Stimulated activated naive CD8-positive, alpha-beta T cell treated with anti-CD3 and anti-CD28 coated beads, Interleukin-15, Interleukin-2, amounts not matched to agents 100 ng/mL and 50 ng/mL, for 24 hours (primary cell): ENCODE measurements around the gene TRMT5.

ENCODE experiments used
- H3K27ac Mint-ChIP-seq: one replicate; pipeline ENCODE4 v1.8.0; 2021; ENCODE audit warnings: mild to moderate bottlenecking, mixed read lengths
- H3K27me3 Mint-ChIP-seq: one replicate; pipeline ENCODE4 v1.8.0; 2021; ENCODE audit warnings: mixed read lengths
- H3K36me3 Mint-ChIP-seq: one replicate; pipeline ENCODE4 v1.8.0; 2021; ENCODE audit warnings: low read depth, mixed read lengths
- H3K4me1 Mint-ChIP-seq: one replicate; pipeline ENCODE4 v1.8.0; 2021; ENCODE audit warnings: low read depth, mixed read lengths
- H3K4me3 Mint-ChIP-seq: one replicate; pipeline ENCODE4 v1.8.0; 2021; ENCODE audit warnings: mild to moderate bottlenecking, mixed read lengths
- H3K9me3 Mint-ChIP-seq: one replicate; pipeline ENCODE4 v1.8.0; 2021; ENCODE audit warnings: mixed read lengths

TRMT5 gene, protein sequence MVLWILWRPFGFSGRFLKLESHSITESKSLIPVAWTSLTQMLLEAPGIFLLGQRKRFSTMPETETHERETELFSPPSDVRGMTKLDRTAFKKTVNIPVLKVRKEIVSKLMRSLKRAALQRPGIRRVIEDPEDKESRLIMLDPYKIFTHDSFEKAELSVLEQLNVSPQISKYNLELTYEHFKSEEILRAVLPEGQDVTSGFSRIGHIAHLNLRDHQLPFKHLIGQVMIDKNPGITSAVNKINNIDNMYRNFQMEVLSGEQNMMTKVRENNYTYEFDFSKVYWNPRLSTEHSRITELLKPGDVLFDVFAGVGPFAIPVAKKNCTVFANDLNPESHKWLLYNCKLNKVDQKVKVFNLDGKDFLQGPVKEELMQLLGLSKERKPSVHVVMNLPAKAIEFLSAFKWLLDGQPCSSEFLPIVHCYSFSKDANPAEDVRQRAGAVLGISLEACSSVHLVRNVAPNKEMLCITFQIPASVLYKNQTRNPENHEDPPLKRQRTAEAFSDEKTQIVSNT

GRCh38 chr14:60980811-60981632, at the start of gene TRMT5, which contains the start of gene SLC38A6:
Gene TRMT5 (minus strand): TSS chr14:60981079. CDS start chr14:60980973, 106 bp downstream.
Gene SLC38A6 (plus strand): TSS chr14:60981245. CDS start chr14:60981278, 33 bp downstream.
- no peak within 1 kb of the TSS for H3K4me3 Mint-ChIP-seq
- no peaks in the 10 kb centered on the region for H3K27me3 Mint-ChIP-seq
- peaks cover 26% of the 10 kb centered on the region for H3K4me1 Mint-ChIP-seq
- no peak within 1 kb of the TSS for H3K27ac Mint-ChIP-seq
- H3K9me3 Mint-ChIP-seq = no peaks in the 10 kb centered on the region
- H3K36me3 Mint-ChIP-seq = peaks cover 37% of the 10 kb centered on the region

DNA sequence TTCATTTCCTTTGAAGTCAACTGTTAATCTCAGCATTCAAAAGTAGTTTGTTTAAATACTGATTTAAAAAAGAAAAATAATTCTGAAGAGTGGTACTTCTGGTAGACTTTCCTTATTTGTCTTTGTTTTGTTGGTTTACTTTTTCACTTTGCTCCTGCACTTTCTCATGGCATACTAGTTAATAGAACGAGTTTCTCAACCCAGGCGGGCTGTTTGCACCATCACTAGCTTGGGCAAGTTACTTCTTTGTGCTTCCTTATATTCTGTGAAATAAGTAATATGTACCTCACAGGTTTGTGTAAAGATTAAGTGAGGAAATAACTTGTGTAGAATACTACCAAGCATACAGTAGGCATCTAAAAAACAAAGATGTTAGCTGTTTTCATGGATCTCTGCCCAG, 45.6 kb upstream of the TRMT5 start:
- H3K27me3 Mint-ChIP-seq = no peaks in the 10 kb centered on the region
- no peaks in the 10 kb centered on the region for H3K9me3 Mint-ChIP-seq
- no peak overlapping the region for H3K27ac Mint-ChIP-seq
- no peaks in the 10 kb centered on the region for H3K4me1 Mint-ChIP-seq
- no peak overlapping the region for H3K4me3 Mint-ChIP-seq
- no peaks in the 10 kb centered on the region for H3K36me3 Mint-ChIP-seq

GRCh38 chr14:61025251-61026223, 44.7 kb upstream of the TRMT5 start:
- Mint-ChIP-seq H3K36me3 (no peaks in the 10 kb centered on the region), H3K9me3 (no peaks in the 10 kb centered on the region), H3K4me1 (no peaks in the 10 kb centered on the region), H3K4me3 (no peak overlapping the region), H3K27me3 (no peaks in the 10 kb centered on the region), H3K27ac (no peak overlapping the region)

- no peaks in the 10 kb centered on the region for H3K27me3 Mint-ChIP-seq
- H3K27ac Mint-ChIP-seq = no peak overlapping the region
- no peaks in the 10 kb centered on the region for H3K36me3 Mint-ChIP-seq
- no peaks in the 10 kb centered on the region for H3K9me3 Mint-ChIP-seq
- H3K4me3 Mint-ChIP-seq = no peak overlapping the region
- no peaks in the 10 kb centered on the region for H3K4me1 Mint-ChIP-seq
Measured at GRCh38 chr14:61019537-61019936, 38.7 kb upstream of the TRMT5 start.

- H3K9me3 Mint-ChIP-seq = no peaks in the 10 kb centered on the region
- peaks cover 16% of the 10 kb centered on the region for H3K36me3 Mint-ChIP-seq
- no peaks in the 10 kb centered on the region for H3K27me3 Mint-ChIP-seq
- H3K27ac Mint-ChIP-seq = no peak overlapping the region
- H3K4me1 Mint-ChIP-seq = no peaks in the 10 kb centered on the region
- no peak overlapping the region for H3K4me3 Mint-ChIP-seq
Measured at GRCh38 chr14:61003571-61003970, 22.7 kb upstream of the TRMT5 start.

GRCh38 chr14:60999536-60999935, 18.7 kb upstream of the TRMT5 start:
- Mint-ChIP-seq H3K9me3 (no peaks in the 10 kb centered on the region), H3K4me3 (no peak overlapping the region), H3K27me3 (no peaks in the 10 kb centered on the region), H3K36me3 (peaks cover 33% of the 10 kb centered on the region), H3K4me1 (no peaks in the 10 kb centered on the region), H3K27ac (no peak overlapping the region)

DNA sequence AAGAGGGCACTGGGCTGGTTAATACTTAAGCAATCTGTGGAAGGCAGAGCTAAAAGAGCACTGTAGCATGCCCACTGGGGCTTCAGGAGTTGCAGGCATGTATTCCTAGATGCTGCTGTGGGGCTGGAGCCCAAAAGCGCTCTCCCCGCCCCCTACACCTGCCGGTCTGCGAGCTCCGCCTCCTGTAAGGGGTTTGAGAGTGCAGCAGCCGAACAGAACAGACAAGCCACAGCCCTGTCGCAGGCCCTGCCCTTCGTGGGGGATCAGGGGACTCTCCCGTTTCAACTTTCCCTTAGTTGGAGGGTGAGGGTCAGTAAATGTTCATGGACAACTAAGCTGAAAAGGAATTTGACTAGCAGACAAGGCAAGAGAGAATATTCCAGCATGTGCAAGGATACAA, 17.7 kb upstream of the TRMT5 start:
- Mint-ChIP-seq H3K9me3 (no peaks in the 10 kb centered on the region), H3K36me3 (peaks cover 34% of the 10 kb centered on the region), H3K27ac (no peak overlapping the region), H3K4me1 (no peaks in the 10 kb centered on the region), H3K27me3 (no peaks in the 10 kb centered on the region), H3K4me3 (no peak overlapping the region)

DNA sequence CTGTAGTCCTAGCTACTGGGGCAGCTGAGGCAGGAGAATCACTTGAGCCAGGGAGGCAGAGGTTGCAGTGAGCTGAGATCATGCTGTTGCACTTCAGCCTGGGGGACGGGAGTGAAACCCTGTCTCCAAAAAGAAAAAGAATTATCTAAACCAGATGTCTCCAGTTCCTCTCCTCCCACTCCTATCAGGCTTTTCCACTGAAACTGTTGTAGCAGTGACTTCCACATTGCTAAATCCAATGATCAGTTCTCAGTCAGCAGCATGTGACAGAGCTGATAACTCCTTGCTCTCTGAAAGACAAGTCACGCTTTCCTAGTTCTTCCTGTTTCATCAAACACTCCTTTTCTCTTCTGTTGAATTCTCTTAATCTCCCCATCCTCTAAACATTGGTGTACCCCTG, 8.7 kb upstream of the TRMT5 start:
- no peaks in the 10 kb centered on the region for H3K4me1 Mint-ChIP-seq
- H3K9me3 Mint-ChIP-seq = no peaks in the 10 kb centered on the region
- no peak overlapping the region for H3K27ac Mint-ChIP-seq
- no peaks in the 10 kb centered on the region for H3K27me3 Mint-ChIP-seq
- H3K4me3 Mint-ChIP-seq = no peak overlapping the region
- peaks cover 37% of the 10 kb centered on the region for H3K36me3 Mint-ChIP-seq

DNA sequence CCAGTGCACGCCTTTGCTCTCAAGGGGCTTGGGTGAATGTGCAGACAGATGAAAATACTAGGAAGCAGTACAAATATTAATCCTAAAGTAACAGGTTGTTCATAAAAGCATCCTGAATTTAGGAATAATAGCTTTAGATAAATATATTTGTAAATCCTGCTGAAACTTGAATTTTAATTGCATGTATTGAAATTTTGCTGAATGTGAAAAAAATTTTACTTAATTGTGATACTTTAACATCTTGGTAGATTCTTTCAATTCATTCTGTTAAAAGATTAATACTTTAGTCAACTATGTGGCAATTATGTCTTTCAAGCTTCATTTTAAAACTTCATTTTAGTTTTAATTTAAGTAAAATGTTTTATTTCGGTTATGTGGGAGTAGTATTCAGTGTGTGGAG, 5.6 kb upstream of the TRMT5 start:
- H3K27me3 Mint-ChIP-seq = no peaks in the 10 kb centered on the region
- H3K27ac Mint-ChIP-seq = no peak overlapping the region
- H3K4me1 Mint-ChIP-seq = peaks cover 4% of the 10 kb centered on the region
- H3K9me3 Mint-ChIP-seq = no peaks in the 10 kb centered on the region
- peaks cover 21% of the 10 kb centered on the region for H3K36me3 Mint-ChIP-seq
- no peak overlapping the region for H3K4me3 Mint-ChIP-seq

GRCh38 chr14:60984196-60984595, 3.3 kb upstream of the TRMT5 start:
- Mint-ChIP-seq H3K4me1 (peaks cover 4% of the 10 kb centered on the region), H3K4me3 (no peak overlapping the region), H3K27ac (no peak overlapping the region), H3K27me3 (no peaks in the 10 kb centered on the region), H3K36me3 (peaks cover 19% of the 10 kb centered on the region), H3K9me3 (no peaks in the 10 kb centered on the region)

GRCh38 chr14:60981633-60982455, 965 bp upstream of the TRMT5 start:
- H3K27me3 Mint-ChIP-seq = no peaks in the 10 kb centered on the region
- H3K9me3 Mint-ChIP-seq = no peaks in the 10 kb centered on the region
- no peak overlapping the region for H3K27ac Mint-ChIP-seq
- no peak overlapping the region for H3K4me3 Mint-ChIP-seq
- H3K4me1 Mint-ChIP-seq = peaks cover 18% of the 10 kb centered on the region
- peaks cover 32% of the 10 kb centered on the region for H3K36me3 Mint-ChIP-seq

DNA sequence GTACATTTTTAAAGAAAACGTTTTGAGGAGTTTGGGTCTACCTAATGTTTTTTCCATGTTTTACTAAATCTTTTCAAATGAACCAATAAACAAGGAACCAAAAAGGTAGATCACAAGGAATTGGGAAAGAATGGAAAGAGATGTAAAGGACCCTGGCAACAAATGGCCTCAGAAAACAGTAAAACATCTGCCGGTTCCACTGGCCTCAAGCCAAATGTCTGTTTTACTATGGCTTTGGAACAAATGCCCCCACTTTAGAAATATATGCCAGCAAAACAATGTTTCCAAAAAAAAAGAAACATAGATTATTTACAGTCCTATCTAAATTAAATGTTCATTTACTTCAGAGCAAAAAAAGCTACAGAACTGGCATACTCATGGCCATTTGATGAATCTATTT, 3.0 kb downstream of the TRMT5 start:
- H3K4me1 Mint-ChIP-seq = peaks cover 23% of the 10 kb centered on the region
- no peak overlapping the region for H3K4me3 Mint-ChIP-seq
- no peaks in the 10 kb centered on the region for H3K27me3 Mint-ChIP-seq
- H3K27ac Mint-ChIP-seq = no peak overlapping the region
- no peaks in the 10 kb centered on the region for H3K9me3 Mint-ChIP-seq
- peaks cover 46% of the 10 kb centered on the region for H3K36me3 Mint-ChIP-seq

DNA sequence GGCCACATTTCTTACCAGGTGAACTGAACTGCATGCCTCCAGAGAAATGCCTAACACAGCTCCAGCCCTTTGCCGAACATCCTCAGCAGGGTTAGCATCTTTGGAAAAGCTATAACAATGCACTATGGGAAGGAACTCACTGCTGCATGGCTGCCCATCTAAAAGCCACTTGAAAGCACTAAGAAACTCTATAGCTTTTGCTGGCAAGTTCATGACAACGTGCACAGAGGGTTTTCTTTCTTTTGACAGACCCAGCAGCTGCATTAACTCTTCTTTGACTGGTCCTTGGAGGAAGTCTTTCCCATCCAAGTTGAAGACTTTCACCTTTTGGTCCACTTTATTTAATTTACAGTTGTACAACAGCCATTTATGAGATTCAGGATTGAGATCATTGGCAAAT, 5.3 kb downstream of the TRMT5 start:
- no peak overlapping the region for H3K4me3 Mint-ChIP-seq
- peaks cover 52% of the 10 kb centered on the region for H3K36me3 Mint-ChIP-seq
- peaks cover 22% of the 10 kb centered on the region for H3K4me1 Mint-ChIP-seq
- H3K9me3 Mint-ChIP-seq = no peaks in the 10 kb centered on the region
- no peak overlapping the region for H3K27ac Mint-ChIP-seq
- H3K27me3 Mint-ChIP-seq = no peaks in the 10 kb centered on the region
